GM15510 (cell line): Measurements from ENCODE around the gene UVSSA.

Experiments used
- POLR2A ChIP-seq: IDR thresholded peaks from 3 replicates; pipeline ENCODE4 v1.6.1; 2011; ENCODE audit warnings: borderline replicate concordance; ENCODE audit not compliant: insufficient read length; ENCODE audit errors: extremely low read depth

Gene UVSSA

DNA sequence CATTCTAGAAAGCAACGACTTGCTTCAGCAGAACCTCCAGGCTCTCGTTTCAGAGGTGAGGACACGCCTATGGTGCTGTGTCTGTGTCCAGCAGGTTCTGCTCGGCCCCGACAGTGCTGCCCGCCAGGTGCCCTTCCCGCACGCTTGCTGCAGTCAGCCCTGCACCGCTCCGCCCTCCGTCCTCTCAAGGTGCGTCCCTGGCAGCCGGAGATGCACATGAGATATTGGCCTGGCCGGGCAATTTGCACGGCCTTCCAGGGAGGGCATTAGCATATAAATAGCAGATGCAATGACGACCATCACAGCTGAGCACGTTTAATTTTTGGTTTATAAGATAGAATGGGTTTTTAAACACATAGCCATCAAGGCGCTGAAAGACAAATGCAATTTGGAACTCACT is 14.4 kb downstream of the UVSSA start:
- TF ChIP-seq POLR2A = no peak

DNA sequence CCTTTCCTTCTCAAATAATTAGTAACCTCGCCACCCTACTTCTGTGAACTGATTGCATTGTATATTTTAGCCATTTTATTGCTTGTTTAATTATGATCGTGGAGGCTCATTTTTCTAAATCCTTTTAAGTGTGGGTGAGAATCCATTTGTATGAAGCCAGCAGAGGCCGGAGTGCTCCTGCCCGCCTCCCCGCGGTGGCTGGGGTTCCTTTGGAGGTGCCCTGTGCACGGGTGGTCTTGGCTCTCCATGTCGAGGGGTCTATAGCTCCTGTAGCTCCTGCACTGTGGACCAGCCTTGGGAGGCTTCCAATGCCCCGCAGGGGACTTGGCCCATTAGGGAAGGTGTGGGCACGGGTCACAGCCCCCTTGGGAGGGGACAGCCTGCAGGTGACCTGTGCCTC is 15.0 kb downstream of the UVSSA start:
- TF ChIP-seq POLR2A = no peak

DNA sequence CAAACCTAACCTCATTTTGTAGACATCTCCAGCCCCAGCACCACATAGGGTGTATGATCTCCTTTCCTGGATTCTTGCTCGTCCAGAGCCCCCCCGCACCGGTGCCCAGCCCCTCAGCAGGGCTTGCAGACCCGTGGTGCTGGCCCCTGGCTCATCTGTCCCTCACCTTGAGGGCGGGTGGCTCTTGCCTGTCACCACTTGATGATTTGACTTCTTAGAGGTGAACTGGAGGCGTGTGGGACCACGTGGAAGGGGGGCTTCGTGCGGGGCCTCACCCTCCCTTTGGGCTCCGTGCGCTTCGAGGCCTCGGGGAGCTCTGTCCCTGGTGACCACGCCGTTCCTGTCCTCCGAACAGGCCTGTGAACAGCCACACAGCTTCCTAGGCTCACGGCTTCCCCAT is 15.5 kb downstream of the UVSSA start:
- TF ChIP-seq POLR2A = no peak

DNA sequence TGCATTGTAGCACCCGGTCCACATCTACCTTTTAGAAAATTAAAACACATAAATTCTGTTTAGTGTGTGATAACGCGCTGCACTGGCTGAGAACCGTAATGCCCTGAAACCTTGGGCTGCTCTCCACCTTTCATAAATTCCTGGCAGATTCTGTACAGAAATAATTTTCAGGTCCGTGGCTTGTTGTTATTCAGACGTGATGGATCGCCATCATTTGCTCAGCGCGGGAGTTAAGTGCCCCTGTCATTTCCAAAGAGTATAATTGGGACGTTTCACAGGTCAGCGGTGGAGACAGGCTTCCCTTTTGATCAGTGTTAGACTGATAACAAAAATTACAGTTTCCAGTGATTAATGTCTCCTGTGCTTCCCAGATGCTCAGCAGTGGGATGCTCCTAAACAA is 16.5 kb downstream of the UVSSA start:
- no peak for TF ChIP-seq POLR2A

DNA sequence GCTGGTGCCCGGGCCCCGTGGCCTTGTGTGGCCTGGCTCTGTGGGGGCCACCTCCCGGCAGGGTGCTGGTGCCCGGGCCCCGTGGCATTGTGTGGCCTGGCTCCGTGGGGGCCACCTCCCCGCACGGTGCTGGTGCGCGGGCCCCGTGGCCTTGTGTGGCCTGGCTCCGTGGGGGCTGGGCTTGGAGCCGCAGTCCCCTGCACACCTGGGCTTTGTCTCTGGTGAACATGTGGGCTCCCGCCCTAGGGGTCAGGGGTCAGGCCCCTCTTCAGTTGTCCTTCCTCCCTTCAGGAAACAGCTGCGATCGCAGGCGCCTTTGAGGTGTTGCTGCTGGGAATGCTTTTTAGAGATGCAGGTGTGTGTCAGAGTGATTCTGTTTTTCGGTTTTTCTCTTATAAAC is 17.2 kb downstream of the UVSSA start:
- TF ChIP-seq POLR2A = no peak

DNA sequence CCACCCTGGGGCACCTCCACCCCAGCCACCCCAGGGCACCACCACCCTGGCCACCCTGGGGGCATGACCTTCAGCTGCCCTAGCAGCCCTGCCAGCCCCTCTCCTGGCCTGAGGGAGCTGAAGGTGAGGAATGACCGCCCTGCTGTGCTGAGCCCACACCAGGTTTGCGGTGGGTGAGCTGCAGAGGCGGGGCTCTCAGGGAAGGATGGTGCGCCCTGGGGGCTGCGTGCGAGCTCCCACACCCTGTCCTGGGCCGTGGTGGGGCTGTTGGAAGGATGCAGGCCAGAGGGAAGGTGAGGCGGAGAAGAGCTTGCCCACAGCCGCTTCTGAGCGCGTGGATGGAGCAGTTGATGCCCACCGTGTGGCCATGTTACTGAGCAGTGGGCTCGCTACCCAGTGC is 17.7 kb downstream of the UVSSA start:
- no peak for TF ChIP-seq POLR2A

DNA sequence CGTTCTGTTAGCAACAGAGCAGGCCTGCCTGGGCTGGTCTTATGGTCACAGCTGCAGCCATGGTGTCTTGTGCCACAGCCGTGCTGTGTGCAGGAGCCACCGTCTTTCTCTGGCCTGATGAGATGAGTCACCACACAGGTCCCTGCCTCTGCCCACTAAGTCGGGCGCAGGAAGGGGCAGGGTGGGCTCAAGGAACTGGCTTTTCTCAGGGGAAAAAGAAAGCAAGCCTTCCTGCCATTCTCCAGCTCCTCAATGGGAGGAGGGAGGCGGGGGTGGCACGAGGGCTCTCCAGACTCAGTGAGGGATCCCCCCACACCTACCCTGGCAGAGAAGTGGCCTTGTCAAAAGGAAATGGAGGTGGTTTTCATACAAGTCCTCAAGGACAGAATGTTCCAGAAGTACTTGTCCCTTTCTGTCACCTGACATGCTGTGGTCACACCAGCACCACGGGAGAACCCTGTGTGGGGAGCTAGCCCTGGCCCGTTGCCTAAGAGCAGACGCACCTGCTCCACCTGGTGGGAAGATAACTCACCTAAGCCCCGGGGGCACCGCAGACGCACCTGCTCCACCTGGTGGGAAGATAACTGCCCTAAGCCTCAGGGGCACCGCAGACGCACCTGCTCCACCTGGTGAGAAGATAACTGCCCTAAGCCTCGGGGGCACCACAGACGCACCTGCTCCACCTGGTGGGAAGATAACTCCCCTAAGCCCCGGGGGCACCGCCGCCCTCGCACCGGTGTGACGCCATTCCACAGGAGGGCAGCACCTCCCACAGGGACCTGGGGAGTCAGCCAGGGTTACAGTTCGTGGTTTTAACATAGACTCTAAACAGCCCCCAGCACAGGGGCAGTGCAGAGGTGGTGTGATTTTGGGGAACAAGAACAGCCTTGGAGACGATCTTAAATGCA is 18.5 kb downstream of the UVSSA start:
- TF ChIP-seq POLR2A = no peak

DNA sequence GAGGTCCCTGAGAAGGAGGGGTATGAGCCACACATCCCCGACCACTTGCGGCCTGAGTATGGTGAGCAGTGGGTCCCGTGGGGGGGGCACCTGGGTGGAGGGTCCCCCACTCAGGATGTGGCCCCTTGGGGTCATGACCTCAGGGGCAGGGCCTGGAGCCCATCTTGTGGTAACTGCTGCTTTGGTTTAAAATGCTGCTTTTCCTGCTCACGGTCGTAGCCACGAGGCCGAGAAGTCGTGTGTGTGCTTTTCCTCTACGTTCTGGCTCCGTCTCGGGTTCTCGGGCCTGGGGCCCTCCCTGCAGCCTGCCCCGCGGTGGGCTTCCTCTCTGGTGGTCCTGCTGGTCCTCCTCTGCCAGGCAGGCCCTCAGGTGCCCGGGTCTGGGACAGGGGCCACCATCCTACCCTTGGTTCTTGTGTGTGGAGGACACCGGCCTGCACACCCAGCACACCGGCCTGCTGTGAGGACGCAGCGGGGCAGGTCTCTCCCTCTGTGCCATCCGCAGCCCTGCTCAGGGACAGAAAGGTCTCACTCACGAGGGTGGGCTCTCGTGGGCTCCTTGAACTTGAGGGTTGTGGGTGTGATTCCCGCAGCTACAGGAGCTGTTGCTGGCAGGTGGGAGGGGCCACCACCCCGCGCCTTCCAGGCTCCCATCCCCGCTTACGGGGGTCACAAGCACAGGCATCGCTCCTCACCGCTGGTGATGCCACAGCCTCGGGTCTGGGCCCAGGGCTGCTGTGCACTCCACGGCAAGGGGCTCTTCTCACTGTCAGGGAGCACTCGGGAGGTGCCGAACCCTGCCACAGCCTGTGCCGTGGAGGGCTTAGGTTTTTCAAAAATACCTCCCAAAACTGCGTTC is 19.6 kb downstream of the UVSSA start:
- no peak for TF ChIP-seq POLR2A

DNA sequence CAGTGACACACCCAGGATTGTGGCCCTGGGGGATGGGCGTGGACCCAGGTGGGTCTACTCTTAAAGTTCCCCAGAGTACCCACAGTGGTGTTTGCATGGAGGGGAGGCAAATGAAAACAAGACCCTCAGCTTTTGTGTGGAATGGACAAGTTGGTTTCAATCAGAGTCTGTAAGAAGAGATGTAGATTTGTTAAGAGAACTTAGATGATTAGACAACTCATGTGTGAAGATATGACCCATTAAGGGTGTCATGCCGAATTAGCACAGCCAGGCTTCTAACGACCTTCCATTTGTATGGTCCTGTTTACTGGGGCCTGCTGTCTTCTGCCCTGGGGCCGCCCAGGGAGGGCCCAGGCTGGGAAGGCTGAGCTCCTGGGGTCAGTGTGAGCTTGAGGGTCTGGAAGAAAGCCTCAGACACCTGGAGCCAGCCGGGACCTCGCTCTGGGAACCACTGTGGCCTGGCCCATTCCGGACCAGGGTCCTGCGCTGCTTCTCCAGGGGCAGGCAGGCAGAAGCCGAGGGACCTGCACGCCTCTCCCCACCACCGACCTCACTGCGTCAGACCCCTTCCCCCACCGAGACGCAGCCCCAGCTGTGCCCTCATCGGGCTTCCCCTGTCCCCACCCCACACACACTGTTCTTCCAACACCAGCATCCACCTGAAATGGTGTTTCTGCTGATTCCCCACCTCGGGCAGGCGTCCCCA is 20.4 kb downstream of the UVSSA start:
- no peak for TF ChIP-seq POLR2A

DNA sequence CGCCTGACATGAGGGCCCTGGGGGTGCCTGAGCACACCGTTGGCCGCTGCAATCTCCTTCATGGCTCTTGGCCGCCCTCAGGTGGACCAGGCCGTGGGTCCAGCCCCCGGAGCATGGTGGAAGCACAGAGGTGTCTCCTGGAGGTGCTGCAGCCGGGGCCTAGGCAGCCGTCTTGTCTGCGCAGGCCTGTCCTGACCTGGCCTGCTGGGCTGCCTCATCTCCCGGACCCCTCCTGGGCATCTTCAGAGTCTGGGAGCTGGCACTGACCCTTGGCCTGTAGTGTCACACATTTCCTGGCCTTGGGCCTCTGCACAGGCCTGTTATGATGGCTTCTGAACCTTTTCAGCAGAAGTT is 20.9 kb downstream of the UVSSA start:
- TF ChIP-seq POLR2A = no peak

DNA sequence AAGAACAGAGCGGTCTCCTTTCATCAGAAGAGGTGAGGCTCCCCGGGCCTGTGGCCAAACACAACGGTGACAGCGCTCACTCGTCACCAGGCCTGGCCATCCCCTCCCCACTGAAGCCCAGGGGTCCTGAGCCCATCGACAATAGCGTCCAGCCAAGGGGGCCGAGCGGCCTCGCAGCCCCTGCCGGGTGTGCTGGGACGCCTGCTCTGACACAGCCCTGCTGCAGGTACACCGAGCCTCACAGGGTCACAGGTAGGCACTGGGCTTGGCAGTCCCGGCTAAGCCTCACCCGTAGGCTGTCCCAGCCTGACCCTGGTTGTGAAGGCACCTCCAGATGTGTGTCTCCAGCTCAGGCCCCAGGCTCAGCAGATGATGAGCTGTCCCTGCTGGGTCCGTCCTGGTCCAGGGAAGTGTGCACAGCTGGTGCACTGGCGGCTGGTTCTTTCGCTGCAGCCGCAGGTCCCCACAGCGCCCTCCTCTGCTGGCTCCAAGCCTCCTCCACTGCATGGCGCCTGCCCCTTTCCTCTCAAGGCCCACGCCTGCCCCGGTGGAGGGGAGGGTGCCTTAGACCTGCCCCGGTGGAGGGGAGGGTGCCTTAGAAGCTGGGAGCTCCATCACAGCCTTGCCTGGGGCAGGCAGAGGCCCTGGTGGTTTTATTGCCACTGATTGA is 21.5 kb downstream of the UVSSA start:
- TF ChIP-seq POLR2A = no peak

DNA sequence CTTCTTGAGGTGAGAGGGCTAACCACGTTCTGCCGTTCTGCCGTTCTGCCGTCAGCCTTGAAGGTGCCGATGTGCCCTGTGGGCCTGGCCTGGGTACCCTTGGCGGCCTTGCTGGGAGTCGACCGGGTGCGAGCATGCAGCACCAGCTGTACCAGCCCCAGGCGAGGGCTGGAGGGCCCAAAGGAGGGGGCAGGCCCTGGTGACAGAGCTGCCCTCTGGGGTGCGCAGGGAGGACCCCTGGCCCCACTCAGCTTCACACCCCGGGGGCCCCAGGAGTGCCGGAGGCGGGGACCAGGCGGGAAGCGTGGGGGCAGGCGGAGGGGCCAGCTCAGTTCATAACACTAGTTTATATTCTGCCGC is 22.1 kb downstream of the UVSSA start:
- no peak for TF ChIP-seq POLR2A

DNA sequence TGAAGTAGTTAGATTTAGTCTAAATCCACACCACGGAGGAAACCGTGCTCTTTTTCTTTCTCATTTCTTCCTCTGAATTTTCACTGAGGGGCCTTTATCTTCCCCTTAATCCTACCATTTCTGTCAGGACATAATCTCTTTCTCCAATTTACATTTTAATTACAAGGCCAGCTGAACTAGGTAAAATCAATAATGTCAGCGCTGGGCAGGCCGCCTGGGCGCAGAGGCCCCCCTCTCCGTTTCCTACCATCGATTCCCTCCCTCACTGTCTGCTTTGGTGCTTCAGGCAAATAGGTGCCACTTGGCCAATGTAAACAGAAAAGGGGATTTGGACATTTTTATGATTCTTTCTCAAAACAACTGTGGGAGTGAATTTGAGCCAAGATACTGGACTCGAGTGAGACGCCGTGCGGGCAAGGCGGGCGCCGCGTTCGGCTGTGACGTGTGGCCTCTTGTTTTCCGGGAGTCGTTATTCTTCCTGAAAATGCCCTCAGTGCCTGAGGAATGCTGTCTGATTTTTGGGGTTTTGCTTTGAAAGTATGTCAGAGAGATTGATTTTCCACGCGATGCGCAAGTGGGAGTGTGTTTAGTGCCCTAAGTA is 22.6 kb downstream of the UVSSA start:
- TF ChIP-seq POLR2A = no peak

DNA sequence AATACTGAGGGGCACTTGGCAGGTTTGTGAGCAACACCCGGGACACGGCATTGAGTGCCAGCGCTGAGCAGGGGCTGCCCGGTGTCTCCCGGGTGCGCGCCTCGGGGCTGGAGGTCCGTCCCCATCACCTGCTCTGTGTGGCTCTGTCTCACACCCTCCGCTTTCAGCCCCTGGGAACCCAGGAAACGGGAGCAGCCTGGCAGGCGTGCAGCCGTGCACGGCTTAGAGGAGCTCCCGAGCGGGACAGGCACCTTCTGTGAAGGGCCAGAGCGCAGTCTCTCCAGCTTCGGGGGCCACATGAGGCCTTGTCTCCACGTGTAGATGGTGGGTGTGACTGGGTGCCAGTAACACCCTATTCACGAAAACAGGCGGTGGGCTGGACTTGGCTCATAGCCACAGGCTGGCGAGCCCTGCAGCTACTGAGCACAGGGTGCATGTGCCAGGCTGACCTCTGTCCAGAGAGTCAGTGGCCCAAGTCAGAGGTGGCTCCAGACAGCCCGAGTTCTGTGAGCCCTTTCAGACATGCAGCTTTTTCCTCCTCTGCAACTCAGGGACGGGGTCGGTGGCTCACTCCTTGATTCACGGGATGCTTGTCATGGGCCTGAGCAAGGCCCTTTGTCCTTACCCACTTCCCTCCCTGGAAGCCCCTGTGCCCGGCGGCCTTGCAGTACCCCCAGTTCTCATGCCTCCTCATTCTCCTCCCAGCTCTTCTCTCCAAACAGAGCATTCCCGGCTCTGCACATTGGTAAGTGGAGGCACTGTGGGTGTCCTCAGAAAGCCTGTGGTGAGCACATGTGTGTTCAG is 23.5 kb downstream of the UVSSA start:
- no peak for TF ChIP-seq POLR2A
